ENCODE results near the gene SLC44A2.
A peak's percentile ranks its signal among the peaks of the same experiment; 100 is the strongest.

Gene SLC44A2

DNA sequence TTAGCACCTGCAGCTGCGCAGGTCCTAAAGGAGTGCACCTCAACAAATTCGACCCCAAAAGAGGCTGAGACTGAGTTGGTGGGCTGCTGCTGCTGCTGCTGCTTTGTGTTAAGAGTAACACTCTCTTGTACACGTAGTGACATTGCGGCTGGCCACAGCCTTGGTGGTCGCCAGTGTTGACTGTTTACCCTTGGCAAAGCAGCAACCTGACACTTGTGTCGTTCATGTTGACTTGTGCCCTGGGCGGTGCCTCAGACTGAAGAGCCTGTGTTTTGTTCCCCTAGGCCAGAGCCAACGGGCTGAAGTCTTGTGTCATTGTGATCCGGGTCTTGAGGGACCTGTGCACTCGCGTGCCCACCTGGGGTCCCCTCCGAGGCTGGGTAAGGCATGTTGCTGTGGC lies 53.5 kb downstream of the SLC44A2 start:
- Mint-ChIP-seq H3K4me3 (no peak overlapping the region), H3K9me3 (no peaks in the 10 kb centered on the region), H3K27ac (no peak overlapping the region), H3K36me3 (ENCODE audit: low read depth) (peaks cover 80% of the 10 kb centered on the region), H3K27me3 (ENCODE audit: low read depth, poor library complexity) (no peaks in the 10 kb centered on the region), H3K4me1 (no peaks in the 10 kb centered on the region)
- DNase-seq, result no peak
- TF ChIP-seq CTCF (IDR thresholded peaks at IDR 0.05), result no peak

GRCh38 chr19:10679743-10680142 lies 54.4 kb downstream of the SLC44A2 start:
- Mint-ChIP-seq H3K4me1 (no peaks in the 10 kb centered on the region), H3K9me3 (no peaks in the 10 kb centered on the region), H3K27me3 (ENCODE audit: low read depth, poor library complexity) (no peaks in the 10 kb centered on the region), H3K36me3 (ENCODE audit: low read depth) (peaks cover 78% of the 10 kb centered on the region), H3K27ac (no peak overlapping the region), H3K4me3 (no peak overlapping the region)
- no peak for DNase-seq
- TF ChIP-seq CTCF (IDR thresholded peaks at IDR 0.05), result no peak

- Mint-ChIP-seq H3K4me3 (no peak overlapping the region), H3K27me3 (ENCODE audit: low read depth, poor library complexity) (no peaks in the 10 kb centered on the region), H3K4me1 (no peaks in the 10 kb centered on the region), H3K36me3 (ENCODE audit: low read depth) (peaks cover 74% of the 10 kb centered on the region), H3K9me3 (no peaks in the 10 kb centered on the region), H3K27ac (no peak overlapping the region)
- TF ChIP-seq CTCF (IDR thresholded peaks at IDR 0.05), result no peak
- DNase-seq, result no peak
These were observed 55.3 kb downstream of the SLC44A2 start for GRCh38 chr19:10680545-10681135.

DNA sequence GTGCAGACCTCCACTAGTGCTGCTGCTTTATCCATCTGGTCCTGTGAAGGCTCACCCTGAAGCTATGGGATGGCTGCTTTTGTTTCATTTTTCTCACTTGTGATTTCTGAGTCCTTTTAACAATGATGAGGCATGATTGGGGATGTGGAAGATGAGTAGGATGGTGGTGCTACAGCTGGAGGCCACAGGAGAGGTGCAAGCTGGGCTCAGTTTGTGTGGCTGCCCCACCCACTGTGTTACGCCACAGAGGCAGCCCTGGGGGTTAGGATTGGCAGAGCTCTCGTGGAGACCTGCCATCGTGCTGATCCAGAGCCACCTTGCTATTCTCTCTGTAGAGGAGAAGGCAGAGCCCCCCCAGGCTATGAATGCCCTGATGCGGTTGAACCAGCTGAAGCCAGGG lies 56.3 kb downstream of the SLC44A2 start:
- no peak for DNase-seq
- H3K27me3 Mint-ChIP-seq (ENCODE audit: low read depth, poor library complexity), result no peaks in the 10 kb centered on the region
- H3K9me3 Mint-ChIP-seq, result no peaks in the 10 kb centered on the region
- no peak for TF ChIP-seq CTCF (IDR thresholded peaks at IDR 0.05)
- peaks cover 69% of the 10 kb centered on the region for H3K36me3 Mint-ChIP-seq (ENCODE audit: low read depth)
- no peak overlapping the region for H3K4me3 Mint-ChIP-seq
- H3K4me1 Mint-ChIP-seq, result no peaks in the 10 kb centered on the region
- H3K27ac Mint-ChIP-seq, result peak overlapping the region; percentile 93

- H3K4me3 Mint-ChIP-seq, result no peak overlapping the region
- no peak for TF ChIP-seq CTCF (IDR thresholded peaks at IDR 0.05)
- H3K27ac Mint-ChIP-seq, result peak overlapping the region; percentile 57
- peaks cover 66% of the 10 kb centered on the region for H3K36me3 Mint-ChIP-seq (ENCODE audit: low read depth)
- no peaks in the 10 kb centered on the region for H3K4me1 Mint-ChIP-seq
- DNase-seq, result no peak
- H3K27me3 Mint-ChIP-seq (ENCODE audit: low read depth, poor library complexity), result no peaks in the 10 kb centered on the region
- no peaks in the 10 kb centered on the region for H3K9me3 Mint-ChIP-seq
These were observed 57.2 kb downstream of the SLC44A2 start for GRCh38 chr19:10682397-10683063.

DNA sequence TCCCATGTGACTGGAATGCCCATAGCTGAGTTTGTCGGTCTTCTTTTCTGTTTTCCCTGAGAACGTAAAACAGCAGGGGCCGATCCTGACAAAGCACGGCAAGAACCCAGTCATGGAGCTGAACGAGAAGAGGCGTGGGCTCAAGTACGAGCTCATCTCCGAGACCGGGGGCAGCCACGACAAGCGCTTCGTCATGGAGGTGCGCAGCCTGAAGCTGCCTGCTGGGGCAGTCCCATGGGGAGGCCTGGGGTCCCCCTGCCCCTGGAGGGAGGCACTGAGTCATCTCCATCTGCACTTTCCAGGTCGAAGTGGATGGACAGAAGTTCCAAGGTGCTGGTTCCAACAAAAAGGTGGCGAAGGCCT lies 57.7 kb downstream of the SLC44A2 start:
- no peaks in the 10 kb centered on the region for H3K9me3 Mint-ChIP-seq
- no peaks in the 10 kb centered on the region for H3K27me3 Mint-ChIP-seq (ENCODE audit: low read depth, poor library complexity)
- no peak for DNase-seq
- no peaks in the 10 kb centered on the region for H3K4me1 Mint-ChIP-seq
- H3K36me3 Mint-ChIP-seq (ENCODE audit: low read depth), result peaks cover 61% of the 10 kb centered on the region
- no peak overlapping the region for H3K4me3 Mint-ChIP-seq
- peak overlapping the region; percentile 57 for H3K27ac Mint-ChIP-seq
- TF ChIP-seq CTCF (IDR thresholded peaks at IDR 0.05), result no peak

Data from nephron progenitor cell (in vitro differentiated cells).